HEK293 (cell line): ENCODE results near the gene RTN1.

ENCODE experiments used
- CTCF ChIP-seq: fragments of 450-650 bp; formaldehyde crosslinking; IDR thresholded peaks from 2 replicates; pipeline ENCODE4 v1.5.1; 2016; ENCODE audit warnings: missing biosample characterization, missing genetic modification characterization
- ELK4 ChIP-seq: IDR thresholded peaks from 2 replicates; pipeline ENCODE4 v1.6.1; 2011; ENCODE audit warnings: mild to moderate bottlenecking, low read depth, low read length, borderline replicate concordance
- GLI2 ChIP-seq: fragments of 450-650 bp; formaldehyde crosslinking; IDR thresholded peaks from 2 replicates; pipeline ENCODE4; 2017; ENCODE audit warnings: missing biosample characterization, missing genetic modification characterization, low read depth, borderline replicate concordance
- PRDM2 ChIP-seq: fragments of 450-650 bp; formaldehyde crosslinking; IDR thresholded peaks from 2 replicates; pipeline ENCODE4 v1.5.1; 2016; ENCODE audit warnings: missing biosample characterization, missing genetic modification characterization, borderline replicate concordance
- SP7 ChIP-seq: fragments of 450-650 bp; formaldehyde crosslinking; IDR thresholded peaks from 2 replicates; pipeline ENCODE4 v1.5.1; 2016; ENCODE audit warnings: missing biosample characterization, missing genetic modification characterization
- ZBTB11 ChIP-seq: fragments of 450-650 bp; formaldehyde crosslinking; conservative IDR thresholded peaks from 2 replicates; pipeline ENCODE4 v1.5.1; 2016; ENCODE audit warnings: low read depth, missing biosample characterization, missing genetic modification characterization
- ZEB2 ChIP-seq: fragments of 450-650 bp; formaldehyde crosslinking; IDR thresholded peaks from 2 replicates; pipeline ENCODE4 v1.5.1; 2016; ENCODE audit warnings: missing biosample characterization, missing genetic modification characterization
- ZNF140 ChIP-seq: fragments of 450-650 bp; formaldehyde crosslinking; IDR thresholded peaks from 2 replicates; pipeline ENCODE4 v1.5.1; 2016; ENCODE audit warnings: missing biosample characterization, missing genetic modification characterization
- ZNF174 ChIP-seq: fragments of 450-650 bp; formaldehyde crosslinking; IDR thresholded peaks from 2 replicates; pipeline ENCODE4 v1.5.0; 2017; ENCODE audit warnings: missing biosample characterization, mild to moderate bottlenecking, missing genetic modification characterization
- ZNF175 ChIP-seq: fragments of 450-650 bp; formaldehyde crosslinking; IDR thresholded peaks from 2 replicates; pipeline ENCODE4 v1.5.1; 2016; ENCODE audit warnings: missing biosample characterization, missing genetic modification characterization
- ZNF658 ChIP-seq: fragments of 450-650 bp; formaldehyde crosslinking; IDR thresholded peaks from 2 replicates; pipeline ENCODE4; 2016; ENCODE audit warnings: missing biosample characterization, missing genetic modification characterization
- ZNF792 ChIP-seq: fragments of 450-650 bp; formaldehyde crosslinking; IDR thresholded peaks from 2 replicates; pipeline ENCODE4 v1.5.1; 2016; ENCODE audit warnings: missing biosample characterization, missing genetic modification characterization

- TF ChIP-seq PRDM2 (tag by site-specific recombination) (no peak), ZNF174 (tag by site-specific recombination) (no peak), ELK4 (no peak), ZEB2 (tag by site-specific recombination) (no peak), CTCF (tag by site-specific recombination) (no peak), ZNF658 (tag by site-specific recombination) (no peak), ZNF792 (no peak), SP7 (tag by site-specific recombination) (no peak), ZNF140 (tag by site-specific recombination) (no peak), ZBTB11 (tag by site-specific recombination) (no peak), ZNF175 (tag by site-specific recombination) (no peak), GLI2 (tag by site-specific recombination) (no peak)
Observed at GRCh38 chr14:59695198-59695597, 175.4 kb downstream of the RTN1 start.
